NB4 (cell line): Measurements from ENCODE around the gene GPRASP2.

ENCODE experiments used
- DNase-seq: peaks from one replicate; pipeline ENCODE4 v3.0.0; 2010; ENCODE audit warnings: low read depth
- H3K4me3 ChIP-seq: one replicate; pipeline ENCODE4 v1.5.1; 2011; ENCODE audit warnings: mild to moderate bottlenecking, low read depth, low read length, moderate library complexity
- MYC ChIP-seq: IDR thresholded peaks from 2 replicates; pipeline ENCODE4 v1.6.1; 2011; ENCODE audit warnings: low read depth, low read length
- POLR2A ChIP-seq: IDR thresholded peaks from 2 replicates; pipeline ENCODE4 v1.6.1; 2011; ENCODE audit warnings: mild to moderate bottlenecking; ENCODE audit not compliant: insufficient read length; ENCODE audit errors: extremely low read depth
- TF ChIP-seq, protein P1 (sequence below): IDR thresholded peaks from 2 replicates; pipeline ENCODE4 v1.6.1; 2011; ENCODE audit warnings: low read depth, low read length
- TF ChIP-seq, protein P2 (sequence below): IDR thresholded peaks from one replicate; pipeline ENCODE4 v1.5.1; 2012; ENCODE audit warnings: low read depth, low read length

Gene GPRASP2

DNA sequence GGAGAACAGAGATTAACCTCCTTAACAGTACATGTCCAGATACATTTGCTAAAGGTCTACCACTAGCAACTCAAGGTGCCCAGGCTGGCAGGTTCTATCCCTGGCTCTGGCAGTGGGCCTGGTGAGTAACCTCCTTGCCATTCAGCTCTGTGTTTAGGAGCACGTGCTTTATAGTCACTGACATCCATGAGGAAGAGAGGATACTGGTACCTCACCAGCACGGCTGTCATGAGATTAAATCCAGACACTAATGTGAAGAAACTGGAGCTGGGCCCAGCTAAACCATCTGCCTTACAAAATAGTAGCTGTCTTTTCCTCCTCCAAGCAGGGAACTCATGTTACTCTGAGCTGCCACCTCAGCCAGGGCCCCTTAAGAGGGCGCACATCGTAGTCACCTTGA is 53.6 kb downstream of the GPRASP2 start:
- no peak for TF ChIP-seq MYC
- no peak for TF ChIP-seq POLR2A
- TF ChIP-seq, protein P1, sequence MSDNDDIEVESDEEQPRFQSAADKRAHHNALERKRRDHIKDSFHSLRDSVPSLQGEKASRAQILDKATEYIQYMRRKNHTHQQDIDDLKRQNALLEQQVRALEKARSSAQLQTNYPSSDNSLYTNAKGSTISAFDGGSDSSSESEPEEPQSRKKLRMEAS = no peak
- TF ChIP-seq, protein P2, sequence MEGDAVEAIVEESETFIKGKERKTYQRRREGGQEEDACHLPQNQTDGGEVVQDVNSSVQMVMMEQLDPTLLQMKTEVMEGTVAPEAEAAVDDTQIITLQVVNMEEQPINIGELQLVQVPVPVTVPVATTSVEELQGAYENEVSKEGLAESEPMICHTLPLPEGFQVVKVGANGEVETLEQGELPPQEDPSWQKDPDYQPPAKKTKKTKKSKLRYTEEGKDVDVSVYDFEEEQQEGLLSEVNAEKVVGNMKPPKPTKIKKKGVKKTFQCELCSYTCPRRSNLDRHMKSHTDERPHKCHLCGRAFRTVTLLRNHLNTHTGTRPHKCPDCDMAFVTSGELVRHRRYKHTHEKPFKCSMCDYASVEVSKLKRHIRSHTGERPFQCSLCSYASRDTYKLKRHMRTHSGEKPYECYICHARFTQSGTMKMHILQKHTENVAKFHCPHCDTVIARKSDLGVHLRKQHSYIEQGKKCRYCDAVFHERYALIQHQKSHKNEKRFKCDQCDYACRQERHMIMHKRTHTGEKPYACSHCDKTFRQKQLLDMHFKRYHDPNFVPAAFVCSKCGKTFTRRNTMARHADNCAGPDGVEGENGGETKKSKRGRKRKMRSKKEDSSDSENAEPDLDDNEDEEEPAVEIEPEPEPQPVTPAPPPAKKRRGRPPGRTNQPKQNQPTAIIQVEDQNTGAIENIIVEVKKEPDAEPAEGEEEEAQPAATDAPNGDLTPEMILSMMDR = no peak
- no peak overlapping the region for H3K4me3 ChIP-seq
- DNase-seq = no peak

DNA sequence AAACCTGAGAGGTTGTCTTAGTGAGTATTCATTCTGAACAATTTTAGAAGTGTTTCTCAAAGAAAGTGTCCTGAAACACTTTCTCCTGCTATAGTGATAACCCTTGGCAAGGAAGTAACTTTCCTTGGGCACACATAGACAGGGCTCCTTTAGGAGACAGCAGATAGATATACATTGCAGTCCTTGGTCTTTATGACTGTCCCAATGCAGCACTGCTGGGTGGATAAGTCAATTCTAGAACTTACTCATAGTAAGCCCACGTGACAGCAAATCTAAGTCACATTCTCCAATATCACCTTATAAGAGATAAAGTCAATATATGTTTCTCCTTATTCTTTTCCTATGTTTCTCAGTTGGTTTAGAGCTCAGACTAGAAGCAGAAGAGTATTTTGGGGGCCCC is 55.0 kb downstream of the GPRASP2 start:
- TF ChIP-seq POLR2A = no peak
- TF ChIP-seq MYC = no peak
- TF ChIP-seq, protein P2 = no peak
- TF ChIP-seq, protein P1 = no peak
- no peak overlapping the region for H3K4me3 ChIP-seq
- no peak for DNase-seq
